ENCODE measurements around the gene ATXN2.
A peak's percentile ranks its signal among the peaks of the same experiment; 100 is the strongest.

ATXN2 gene

GRCh38 chr12:111580737-111581136 lies 18.4 kb downstream of the ATXN2 start:
- no peak overlapping the region for H3K4me3 ChIP-seq (ENCODE audit: low read length)
- no peak for DNase-seq (ENCODE audit: low read depth)

GRCh38 chr12:111580119-111580425 lies 19.0 kb downstream of the ATXN2 start:
- TF ChIP-seq CTCF (IDR thresholded peaks at IDR 0.05; ENCODE audit: insufficient read depth, low read depth, low read length, missing control alignments) = no peak
- H3K4me3 ChIP-seq (ENCODE audit: low read length) = no peak overlapping the region
- DNase-seq (ENCODE audit: low read depth) = no peak

More at GRCh38 chr12:111580737-111581136, 18.4 kb downstream of the ATXN2 start:
- no peak for TF ChIP-seq CTCF (IDR thresholded peaks at IDR 0.05; ENCODE audit: insufficient read depth, low read depth, low read length, missing control alignments)

GRCh38 chr12:111578971-111579340 lies 20.2 kb downstream of the ATXN2 start:
- TF ChIP-seq CTCF (IDR thresholded peaks at IDR 0.05; ENCODE audit: insufficient read depth, low read depth, low read length, missing control alignments) = no peak
- no peak overlapping the region for H3K4me3 ChIP-seq (ENCODE audit: low read length)

GRCh38 chr12:111578276-111578970 lies 20.7 kb downstream of the ATXN2 start:
- TF ChIP-seq CTCF (IDR thresholded peaks at IDR 0.05; ENCODE audit: insufficient read depth, low read depth, low read length, missing control alignments) = no peak
- H3K4me3 ChIP-seq (ENCODE audit: low read length) = no peak overlapping the region
- peak; percentile 82 for DNase-seq (ENCODE audit: low read depth)

More at GRCh38 chr12:111578971-111579340, 20.2 kb downstream of the ATXN2 start:
- no peak for DNase-seq (ENCODE audit: low read depth)

- H3K4me3 ChIP-seq (ENCODE audit: low read length) = no peak overlapping the region
- TF ChIP-seq CTCF (IDR thresholded peaks at IDR 0.05; ENCODE audit: insufficient read depth, low read depth, low read length, missing control alignments) = no peak
- DNase-seq (ENCODE audit: low read depth) = no peak
These were observed 24.2 kb downstream of the ATXN2 start for GRCh38 chr12:111574797-111575443.

- no peak for TF ChIP-seq CTCF (IDR thresholded peaks at IDR 0.05; ENCODE audit: insufficient read depth, low read depth, low read length, missing control alignments)
- no peak overlapping the region for H3K4me3 ChIP-seq (ENCODE audit: low read length)
- no peak for DNase-seq (ENCODE audit: low read depth)
These were observed 25.6 kb downstream of the ATXN2 start for GRCh38 chr12:111573476-111573875.
